ENCODE data around the gene ZNF555. TPM values are rescaled to one million over a fixed set of nuclear protein-coding genes. Genes with fewer than 3 reads are reported as not detected.

The ZNF555 gene
- total and polyA plus RNA-seq, 10 of the 15 experiments (the other 5 are each of a cell fraction or from before 2014, with no cell fraction given), result 0.58 to 1.9 (median 1.2) TPM

- Histone ChIP-seq H3K36me3 (ENCODE audit: control insufficient read depth in 2 of 2, insufficient read depth in 2 of 2, low read length in 1 of 2) (0 out of 4 replicates have a peak, but pooled peaks cover 0 to 3% of the 10 kb centered on the region in 2 experiments), H3K4me1 (ENCODE audit: control insufficient read depth, insufficient read depth, low read length) (no peaks in the 10 kb centered on the region), H3K9ac (ENCODE audit: control insufficient read depth, insufficient read depth, low read length) (peak within 1 kb of the TSS; percentile 87), H3K27me3 (replicated peaks in 1 of 2; ENCODE audit: control insufficient read depth in 2 of 2, insufficient read depth in 2 of 2, low read length in 1 of 2) (no peaks in the 10 kb centered on the region), H3K9me3 (replicated peaks; ENCODE audit: control insufficient read depth, insufficient read depth, low read length) (peaks cover 3% of the 10 kb centered on the region; the same call in 2 of the 3 replicates), H2AFZ (ENCODE audit: control insufficient read depth, low read depth, low read length) (peak within 1 kb of the TSS; percentile 93), H3K79me2 (ENCODE audit: control insufficient read depth, insufficient read depth, low read length) (peaks cover 16% of the 10 kb centered on the region), H3K27ac (ENCODE audit: control insufficient read depth, insufficient read depth) (peak within 1 kb of the TSS; percentile 79), H4K20me1 (ENCODE audit: control insufficient read depth, insufficient read depth) (no peaks in the 10 kb centered on the region), H3K4me2 (ENCODE audit: control insufficient read depth, insufficient read depth) (peak within 1 kb of the TSS; percentile 97), H3K4me3 (peak within 1 kb of the TSS; percentile 84)
- FAIRE-seq, result peak; percentile 100
- under 1% methylated on average over 80 of the region's 100 CpGs for WGBS (ENCODE audit: insufficient coverage, insufficient replicate concordance, low lambda C conversion rate, missing lambda C conversion rate)
- ChIA-PET POLR2A (interaction anchor here (0.6 to 1.0 kb wide), 4 partner anchors 25 to 81 kb away, joined by 3 to 6 read pairs (median 4); no protein-coding TSS in a partner anchor), SMC1A (ENCODE audit: uncharacterized antibody, unreplicated experiment) (interaction anchor here (0.9 kb wide), 1 partner anchor 13 kb away, joined by 4 read pairs; no protein-coding TSS in a partner anchor), CTCF (interaction anchor here (0.6 to 1.4 kb wide), 3 partner anchors 12 to 117 kb away, joined by 3 to 10 read pairs (median 3); partner anchors contain the start of gene SGTA), RAD21 (ENCODE audit: unreplicated experiment) (interaction anchor here (0.7 to 1.0 kb wide), 2 partner anchors 13 to 50 kb away, joined by 3 read pairs; no protein-coding TSS in a partner anchor)
- BruUV-seq (replicated peaks), result no TSS peak
- intact Hi-C loops (cut with micrococcal nuclease; ENCODE audit: unreplicated experiment) (no loop called here), in situ Hi-C loops (cut with MboI) (no loop called here)
- peak; percentile 100 for ATAC-seq
- DNase-seq (ENCODE audit: low read depth, low spot score), result peak; percentile 92
- TF ChIP-seq ZNF217 (IDR thresholded peaks at IDR 0.05) (no peak), POLR2A (IDR thresholded peaks at IDR 0.05; ENCODE audit: low read depth, low read length) (peak; percentile 82), TAF1 (IDR thresholded peaks at IDR 0.05; ENCODE audit: borderline replicate concordance, low read depth, low read length) (peak; percentile 57; the same call in 1 of the 2 replicates), USF1 (IDR thresholded peaks at IDR 0.05; ENCODE audit: borderline replicate concordance, extremely low read length, insufficient read depth, low read depth, low read length) (peak; percentile 43), BRCA1 (IDR thresholded peaks at IDR 0.05; ENCODE audit: low read depth, low read length) (no peak), HDGF (IDR thresholded peaks at IDR 0.05) (peak; percentile 86; the same call in 1 of the 2 replicates), MYC (IDR thresholded peaks at IDR 0.05; ENCODE audit: insufficient read depth, insufficient read length, insufficient replicate concordance, low read length, severe bottlenecking) (peak; percentile 30), POU2F2 (IDR thresholded peaks at IDR 0.05; ENCODE audit: borderline replicate concordance, low read depth, low read length) (peak; percentile 28; the same call in 1 of the 3 replicates), SREBF2 (IDR thresholded peaks at IDR 0.05; ENCODE audit: low read length) (no peak), CREM (IDR thresholded peaks at IDR 0.05; ENCODE audit: low read depth) (peak; percentile 25; the same call in 1 of the 2 replicates), CHD2 (IDR thresholded peaks at IDR 0.05; ENCODE audit: borderline replicate concordance, low read depth, low read length) (peak; percentile 75), EGR1 (IDR thresholded peaks at IDR 0.05; ENCODE audit: borderline replicate concordance in 1 of 2, low read depth in 2 of 2, low read length in 2 of 2) (peak in 1 of 2 experiments; percentile 21; a peak in 1 of 3 replicates), CREB1 (IDR thresholded peaks at IDR 0.05; ENCODE audit: low read depth) (peak; percentile 72), SP1 (IDR thresholded peaks at IDR 0.05; ENCODE audit: low read depth, low read length) (peak; percentile 95), PKNOX1 (IDR thresholded peaks at IDR 0.05) (peak; percentile 87), DPF2 (IDR thresholded peaks at IDR 0.05) (no peak), NKRF (conservative IDR thresholded peaks at IDR 0.05) (peak; percentile 59), GATAD2B (conservative IDR thresholded peaks at IDR 0.05; ENCODE audit: low read depth) (peak; percentile 79; the same call in 1 of the 2 replicates), ATF3 (IDR thresholded peaks at IDR 0.05; ENCODE audit: borderline replicate concordance, extremely low read depth, low read depth, low read length) (no peak)
Measured at GRCh38 chr19:2900296-2901252, 59.3 kb downstream of the ZNF555 start, which contains the start of gene ZNF57. TSS of gene ZNF57 (plus strand) at chr19:2900928. CDS start at chr19:2901046, 118 bp downstream.
